ENCODE results near the gene SAPCD2.
A peak's percentile ranks its signal among the peaks of the same experiment; 100 is the strongest.

SAPCD2 gene

GRCh38 chr9:137080260-137081122 is 10.1 kb upstream of the SAPCD2 start:
- no peak for DNase-seq

DNA sequence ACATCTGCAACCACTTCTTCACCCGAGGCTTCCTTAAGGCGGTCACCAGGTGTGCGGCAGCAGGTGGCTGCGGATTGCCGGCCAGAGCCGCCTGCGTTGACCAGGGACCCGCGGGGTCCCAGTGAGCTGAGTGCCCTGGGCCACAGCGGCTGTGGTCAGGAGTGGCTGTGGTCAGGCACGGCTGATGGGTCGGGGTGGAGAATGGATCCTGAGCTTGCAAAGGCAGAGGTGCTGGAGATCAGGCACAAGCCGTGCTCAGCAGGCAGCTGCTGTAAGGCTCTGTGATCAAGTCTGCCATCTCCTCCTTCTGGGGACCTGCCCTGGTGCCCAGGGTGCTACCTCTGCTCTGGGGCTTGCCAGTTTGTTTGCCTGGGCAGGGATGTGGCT is 9.0 kb upstream of the SAPCD2 start:
- no peak for DNase-seq

DNA sequence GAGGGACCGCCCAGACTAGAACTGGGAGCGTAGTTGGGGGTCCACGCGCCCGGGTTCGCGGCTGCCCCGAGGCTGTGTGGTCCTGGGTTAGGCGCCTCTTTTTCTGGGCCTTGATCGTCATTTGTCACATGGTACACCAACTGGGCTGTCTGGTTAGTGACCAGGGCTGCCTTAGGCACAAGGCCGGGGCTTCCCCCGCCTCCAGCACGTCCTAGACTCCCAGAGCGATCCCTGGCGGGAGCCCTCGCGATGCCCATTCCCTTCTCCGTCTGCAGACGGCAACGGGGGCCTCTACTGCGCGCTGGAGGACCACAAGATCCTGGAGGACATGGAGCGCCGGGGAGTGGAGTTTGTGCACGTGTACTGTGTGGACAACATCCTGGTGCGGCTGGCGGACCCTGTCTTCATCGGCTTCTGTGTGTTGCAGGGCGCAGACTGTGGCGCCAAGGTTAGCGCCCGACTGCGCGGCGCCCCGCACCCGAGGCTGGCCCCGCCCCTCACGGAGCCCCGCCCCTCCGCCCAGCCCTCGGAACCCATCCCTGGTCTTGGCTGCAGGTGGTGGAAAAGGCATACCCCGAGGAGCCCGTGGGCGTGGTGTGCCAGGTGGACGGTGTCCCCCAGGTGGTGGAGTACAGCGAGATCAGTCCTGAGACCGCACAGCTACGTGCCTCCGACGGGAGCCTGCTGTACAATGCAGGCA is 8.5 kb upstream of the SAPCD2 start:
- no peak for DNase-seq

DNA sequence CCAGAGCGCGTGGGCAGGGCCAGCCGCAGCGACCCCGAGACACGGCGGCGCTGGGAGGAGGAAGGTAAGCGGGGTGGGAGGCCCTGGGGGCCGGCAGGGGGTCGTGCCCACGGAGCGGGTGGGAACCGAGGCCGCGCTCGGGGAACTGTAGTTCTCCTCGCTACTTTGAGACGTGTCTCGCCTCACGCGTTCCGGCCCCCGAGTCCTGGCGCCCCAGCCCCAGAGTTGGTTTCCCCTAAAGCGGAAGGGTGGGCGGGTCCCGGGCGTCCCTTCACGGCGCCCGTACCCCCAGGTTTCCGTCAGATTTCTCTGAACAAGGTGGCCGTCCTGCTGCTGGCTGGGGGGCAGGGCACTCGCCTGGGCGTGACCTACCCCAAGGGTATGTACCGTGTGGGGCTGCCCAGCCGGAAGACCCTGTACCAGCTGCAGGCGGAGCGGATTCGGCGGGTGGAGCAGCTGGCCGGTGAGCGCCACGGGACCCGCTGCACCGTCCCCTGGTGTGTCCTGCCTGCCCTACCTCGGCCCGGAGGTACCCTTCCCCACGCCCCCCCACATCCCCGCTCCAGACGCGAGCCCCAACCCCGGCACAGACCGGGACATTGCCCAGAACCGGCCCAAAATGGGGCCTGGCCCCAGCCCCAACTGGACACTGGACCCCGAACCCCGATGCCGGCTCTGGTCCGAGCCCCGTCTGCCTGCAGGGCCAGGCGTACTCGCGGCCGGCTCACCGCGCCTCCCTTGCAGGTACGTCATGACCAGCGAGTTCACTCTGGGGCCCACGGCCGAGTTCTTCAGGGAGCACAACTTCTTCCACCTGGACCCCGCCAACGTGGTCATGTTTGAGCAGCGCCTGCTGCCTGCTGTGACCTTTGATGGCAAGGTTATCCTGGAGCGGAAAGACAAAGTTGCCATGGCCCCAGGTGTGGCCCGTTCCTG is 7.7 kb upstream of the SAPCD2 start:
- no peak for DNase-seq

- peak; percentile 47 for DNase-seq
Observed at GRCh38 chr9:137077010-137077747, 6.8 kb upstream of the SAPCD2 start, which contains the start of gene UAP1L1. UAP1L1 (plus strand) TSS chr9:137077517; CDS start chr9:137077533, 16 bp downstream.

- DNase-seq = no peak
Observed at GRCh38 chr9:137076636-137077009, 6.3 kb upstream of the SAPCD2 start.

- DNase-seq = no peak
Observed at GRCh38 chr9:137075275-137075775, 5.0 kb upstream of the SAPCD2 start.

DNA sequence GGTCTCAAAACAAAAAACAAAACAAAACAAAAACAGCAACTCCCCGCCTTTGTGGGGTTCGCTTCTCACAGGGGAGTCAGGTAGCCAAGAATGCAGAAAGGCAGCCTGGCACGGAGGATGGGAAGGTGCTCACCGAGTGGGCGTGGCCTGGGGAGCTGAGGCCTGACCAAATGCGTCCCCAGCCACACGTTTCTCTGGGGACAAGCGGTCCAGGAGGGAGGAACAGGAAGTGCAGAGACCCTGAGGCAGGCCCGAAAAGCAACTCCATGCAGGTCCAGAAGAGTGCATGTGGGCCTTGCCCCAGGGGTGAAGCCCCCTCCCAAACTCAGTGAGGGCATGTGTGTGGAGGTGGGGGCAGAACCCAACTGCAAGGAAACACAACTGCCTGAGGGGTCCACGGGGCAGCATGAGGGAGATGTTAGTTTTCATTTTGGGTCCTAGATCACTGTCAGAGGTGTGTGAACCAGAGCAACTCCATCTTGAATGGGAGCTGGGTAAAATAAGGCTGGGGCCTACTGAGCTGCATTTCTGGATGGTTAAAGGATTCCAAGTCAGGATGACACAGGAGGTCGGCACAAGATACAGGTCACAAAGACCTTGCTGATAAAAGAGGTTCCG is 4.4 kb upstream of the SAPCD2 start:
- no peak for DNase-seq

- DNase-seq = no peak
Observed at GRCh38 chr9:137073992-137074399, 3.6 kb upstream of the SAPCD2 start.

DNA sequence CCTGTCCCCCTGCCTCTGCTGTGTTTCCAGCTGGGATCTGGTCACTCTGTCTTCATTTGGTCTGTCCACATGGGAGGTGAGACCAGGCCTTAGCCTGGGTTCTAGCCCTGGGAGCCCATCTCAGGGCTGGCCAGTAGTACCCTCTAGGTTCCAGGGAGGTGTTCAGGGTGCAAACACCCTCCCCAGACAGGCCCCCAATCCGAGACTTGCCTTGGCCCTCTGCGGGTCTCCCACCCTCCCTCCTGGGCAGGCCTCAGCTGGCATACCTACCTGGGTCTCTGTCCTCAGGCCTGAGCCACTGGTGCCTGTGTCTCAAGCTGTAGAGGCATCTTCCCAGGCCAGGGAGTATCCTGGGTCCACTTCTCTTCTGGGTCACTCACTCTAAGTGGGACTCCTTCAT is 925 bp upstream of the SAPCD2 start:
- DNase-seq = no peak

- DNase-seq = no peak
Observed at GRCh38 chr9:137070906-137071275, 534 bp upstream of the SAPCD2 start.

DNA sequence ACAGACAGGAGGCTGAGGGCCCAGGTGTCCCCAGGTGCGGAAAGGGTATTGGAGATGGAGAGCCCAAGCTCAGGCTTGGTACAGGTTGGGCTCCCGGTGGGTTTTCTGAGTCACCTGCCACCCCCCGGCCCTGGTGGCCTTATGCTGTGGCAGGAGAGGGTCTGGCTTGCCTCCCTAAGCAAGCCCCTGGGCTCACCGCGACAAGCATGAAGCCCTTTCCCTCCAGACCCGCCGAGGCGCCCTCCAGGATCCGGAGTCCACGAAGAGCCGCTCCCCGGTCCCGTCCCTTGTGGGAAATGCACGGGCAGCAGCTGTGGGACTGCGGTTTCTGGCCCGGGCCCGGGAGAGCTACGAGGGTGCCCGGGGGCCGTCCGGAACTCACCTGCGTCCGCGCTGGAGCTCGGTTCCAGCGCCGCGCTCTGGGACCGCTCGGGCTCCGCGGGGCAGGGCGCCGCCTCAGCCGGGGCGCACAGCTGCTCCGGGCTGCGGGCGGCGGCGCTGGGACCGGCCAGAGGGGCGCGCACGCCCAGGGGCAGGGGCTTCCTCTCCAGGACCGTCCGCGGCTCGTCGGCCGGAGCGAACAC is 757 bp downstream of the SAPCD2 start:
- DNase-seq = no peak

DNA sequence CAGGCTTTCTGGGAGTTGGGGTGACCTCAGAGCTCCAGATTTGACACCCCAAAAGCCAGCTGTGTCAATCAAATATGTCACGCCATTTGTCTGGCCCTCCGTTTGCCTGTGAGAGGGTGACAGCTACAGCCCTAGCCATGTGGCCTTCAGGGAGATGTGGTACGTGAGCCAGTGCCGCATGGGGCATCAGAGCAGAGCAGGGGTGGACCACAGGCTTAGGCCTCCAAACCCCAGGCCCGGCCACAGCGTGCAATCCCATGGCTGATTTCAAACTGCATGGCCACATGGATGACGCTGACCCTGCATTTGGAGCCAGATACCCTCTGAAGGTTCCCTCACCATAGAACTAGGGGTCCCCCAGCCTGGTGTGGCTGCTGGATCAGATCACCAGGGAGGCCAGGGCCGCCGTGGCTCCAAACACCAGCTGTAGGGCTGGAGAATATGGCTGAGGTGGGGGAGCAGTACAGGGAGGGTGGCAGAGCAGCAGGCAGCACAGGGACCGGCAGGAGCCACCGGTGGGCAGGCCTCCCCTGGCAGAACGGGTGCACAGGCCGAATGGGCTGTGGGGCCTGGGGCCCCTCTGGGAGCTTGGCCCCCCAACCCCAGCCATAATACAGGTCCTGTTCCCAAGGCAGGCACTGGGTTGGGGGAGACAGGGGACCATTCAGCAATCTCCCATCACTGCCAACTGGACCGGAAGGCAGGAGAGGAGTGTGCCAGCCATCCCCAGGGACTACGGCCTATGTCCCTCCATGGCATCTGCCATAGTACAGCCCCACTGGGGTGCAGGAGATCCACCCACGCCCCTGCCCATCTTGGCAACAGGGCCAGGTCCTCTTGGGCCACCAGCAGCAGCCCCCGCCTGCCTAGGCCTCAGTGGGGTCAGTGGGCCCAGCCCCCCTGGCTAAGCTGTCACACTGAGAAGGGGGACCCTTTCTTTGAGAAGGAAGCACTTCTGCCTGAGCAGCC is 1.5 kb downstream of the SAPCD2 start:
- DNase-seq = no peak

GRCh38 chr9:137067860-137068538 is 2.4 kb downstream of the SAPCD2 start:
- DNase-seq = peak; percentile 68

- no peak for DNase-seq
Observed at GRCh38 chr9:137066096-137066861, 4.1 kb downstream of the SAPCD2 start.

GRCh38 chr9:137065336-137065967 is 4.9 kb downstream of the SAPCD2 start:
- DNase-seq = no peak

DNA sequence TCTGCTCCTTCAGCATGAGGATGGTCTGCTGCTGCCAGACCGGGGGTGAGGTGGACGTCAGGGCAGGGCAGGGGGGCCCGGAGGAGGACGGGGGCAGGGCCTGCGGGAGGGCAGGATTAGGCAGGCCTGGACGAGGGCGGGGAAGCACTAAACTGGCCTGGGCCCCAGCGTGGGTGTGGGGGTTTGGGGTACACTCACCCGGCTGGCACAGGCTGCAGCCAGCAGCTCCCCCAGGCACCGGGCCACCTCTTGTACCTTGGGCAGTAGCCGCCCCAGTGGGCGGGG is 5.5 kb downstream of the SAPCD2 start:
- DNase-seq = no peak
